ENCODE measurements around the gene EXOSC1. TPM values are rescaled to one million over a fixed set of nuclear protein-coding genes. Genes with fewer than 3 reads are reported as not detected.
"Not testable (repeated sequence)": the region's sequence is repeated elsewhere in the genome, so short reads cannot be mapped to it uniquely, and the experiment has no call there.

EXOSC1 gene
- total RNA-seq, 1 donor from 2014 or later = 36.1 TPM

- Mint-ChIP-seq H3K27ac (no peak overlapping the region), H3K4me1 (ENCODE audit: unreplicated experiment) (no peaks in the 10 kb centered on the region), H3K36me3 (peaks cover 35% of the 10 kb centered on the region), H3K9me3 (no peaks in the 10 kb centered on the region), H3K27me3 (no peaks in the 10 kb centered on the region), H3K4me3 (no peak overlapping the region)
- DNase-seq (ENCODE audit: extremely low spot score, unreplicated experiment) = no peak
- TF ChIP-seq, protein P1, sequence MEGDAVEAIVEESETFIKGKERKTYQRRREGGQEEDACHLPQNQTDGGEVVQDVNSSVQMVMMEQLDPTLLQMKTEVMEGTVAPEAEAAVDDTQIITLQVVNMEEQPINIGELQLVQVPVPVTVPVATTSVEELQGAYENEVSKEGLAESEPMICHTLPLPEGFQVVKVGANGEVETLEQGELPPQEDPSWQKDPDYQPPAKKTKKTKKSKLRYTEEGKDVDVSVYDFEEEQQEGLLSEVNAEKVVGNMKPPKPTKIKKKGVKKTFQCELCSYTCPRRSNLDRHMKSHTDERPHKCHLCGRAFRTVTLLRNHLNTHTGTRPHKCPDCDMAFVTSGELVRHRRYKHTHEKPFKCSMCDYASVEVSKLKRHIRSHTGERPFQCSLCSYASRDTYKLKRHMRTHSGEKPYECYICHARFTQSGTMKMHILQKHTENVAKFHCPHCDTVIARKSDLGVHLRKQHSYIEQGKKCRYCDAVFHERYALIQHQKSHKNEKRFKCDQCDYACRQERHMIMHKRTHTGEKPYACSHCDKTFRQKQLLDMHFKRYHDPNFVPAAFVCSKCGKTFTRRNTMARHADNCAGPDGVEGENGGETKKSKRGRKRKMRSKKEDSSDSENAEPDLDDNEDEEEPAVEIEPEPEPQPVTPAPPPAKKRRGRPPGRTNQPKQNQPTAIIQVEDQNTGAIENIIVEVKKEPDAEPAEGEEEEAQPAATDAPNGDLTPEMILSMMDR (conservative IDR thresholded peaks at IDR 0.05) = no peak
Observed at GRCh38 chr10:97475936-97476594, 30.3 kb upstream of the EXOSC1 start.

GRCh38 chr10:97474918-97475317 is 29.1 kb upstream of the EXOSC1 start:
- DNase-seq (ENCODE audit: extremely low spot score, unreplicated experiment) = no peak
- Mint-ChIP-seq H3K27me3 (no peaks in the 10 kb centered on the region), H3K4me3 (no peak overlapping the region), H3K9me3 (no peaks in the 10 kb centered on the region), H3K27ac (no peak overlapping the region), H3K4me1 (ENCODE audit: unreplicated experiment) (no peaks in the 10 kb centered on the region), H3K36me3 (peaks cover 33% of the 10 kb centered on the region)
- TF ChIP-seq, protein P1 (conservative IDR thresholded peaks at IDR 0.05) = no peak

DNA sequence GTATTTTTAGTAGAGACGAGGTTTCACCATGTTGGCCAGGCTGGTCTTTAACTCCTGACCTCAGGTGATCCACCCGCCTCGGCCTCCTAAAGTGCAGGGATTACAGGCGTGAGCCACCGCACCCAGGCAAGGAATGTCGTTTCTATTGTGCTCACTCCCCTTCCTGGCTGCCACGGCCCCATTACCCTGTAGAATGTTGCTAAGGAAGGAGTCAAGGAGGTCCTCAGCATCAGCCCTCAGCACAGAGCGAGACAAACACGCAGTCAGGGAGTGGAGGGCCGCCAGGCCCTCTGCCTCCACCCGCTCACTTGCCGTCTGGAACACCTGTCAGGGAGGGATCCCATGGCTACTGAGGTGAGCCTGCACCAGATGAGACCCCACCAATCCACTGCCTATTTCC is 23.0 kb upstream of the EXOSC1 start:
- not testable (repeated sequence) for H3K27me3 Mint-ChIP-seq; DNase-seq (ENCODE audit: extremely low spot score, unreplicated experiment); H3K4me3 Mint-ChIP-seq; H3K4me1 Mint-ChIP-seq (ENCODE audit: unreplicated experiment); H3K9me3 Mint-ChIP-seq
- peaks cover 25% of the 10 kb centered on the region for H3K36me3 Mint-ChIP-seq
- peak overlapping the region; percentile 74 for H3K27ac Mint-ChIP-seq

- DNase-seq (ENCODE audit: extremely low spot score, unreplicated experiment) = no peak
- Mint-ChIP-seq H3K4me3 (no peak overlapping the region), H3K9me3 (no peaks in the 10 kb centered on the region), H3K36me3 (peaks cover 24% of the 10 kb centered on the region), H3K27ac (no peak overlapping the region), H3K4me1 (ENCODE audit: unreplicated experiment) (peaks cover 11% of the 10 kb centered on the region), H3K27me3 (no peaks in the 10 kb centered on the region)
- TF ChIP-seq, protein P1 (conservative IDR thresholded peaks at IDR 0.05) = no peak
Observed at GRCh38 chr10:97468162-97468561, 22.4 kb upstream of the EXOSC1 start.

DNA sequence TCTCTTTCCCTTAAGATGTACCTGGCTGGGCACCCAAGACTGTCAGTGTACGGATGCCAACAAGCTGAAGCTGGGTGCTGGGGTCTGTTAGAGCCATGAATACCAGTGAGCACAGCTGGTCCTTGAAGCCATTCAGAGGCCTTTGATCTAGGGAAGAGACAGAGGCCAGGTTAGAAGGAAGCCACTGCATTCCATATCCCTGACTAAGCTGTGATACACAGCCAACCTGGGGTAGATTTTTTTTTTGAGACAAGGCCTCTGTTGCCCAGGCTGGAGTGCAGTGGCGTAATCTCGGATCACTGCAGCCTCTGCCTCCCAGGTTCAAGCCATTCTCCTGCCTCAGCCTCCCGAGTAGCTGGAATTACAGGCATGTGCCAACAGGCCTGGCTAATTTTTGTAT is 20.9 kb upstream of the EXOSC1 start:
- TF ChIP-seq, protein P1 (conservative IDR thresholded peaks at IDR 0.05) = no peak
- Mint-ChIP-seq H3K36me3 (peaks cover 21% of the 10 kb centered on the region), H3K27me3 (no peaks in the 10 kb centered on the region), H3K4me3 (no peak overlapping the region), H3K4me1 (ENCODE audit: unreplicated experiment) (peaks cover 11% of the 10 kb centered on the region), H3K9me3 (no peaks in the 10 kb centered on the region), H3K27ac (peak overlapping the region; percentile 37)
- no peak for DNase-seq (ENCODE audit: extremely low spot score, unreplicated experiment)

- DNase-seq (ENCODE audit: extremely low spot score, unreplicated experiment) = no peak
- Mint-ChIP-seq H3K27ac (no peak overlapping the region), H3K4me3 (no peak overlapping the region), H3K4me1 (ENCODE audit: unreplicated experiment) (peaks cover 11% of the 10 kb centered on the region), H3K9me3 (no peaks in the 10 kb centered on the region), H3K27me3 (no peaks in the 10 kb centered on the region), H3K36me3 (peaks cover 18% of the 10 kb centered on the region)
- TF ChIP-seq, protein P1 (conservative IDR thresholded peaks at IDR 0.05) = no peak
Observed at GRCh38 chr10:97465982-97466381, 20.2 kb upstream of the EXOSC1 start.
